Parathyroid adenoma (tissue), 2 donors: ENCODE measurements around the gene PLEKHO2.
A peak's percentile ranks its signal among the peaks of the same experiment; 100 is the strongest.

Experiments used
- H2AFZ ChIP-seq: fragments of 300-600 bp; sonication (generic); one replicate; pipeline ENCODE4 v1.7.0; 2017; ENCODE audit warnings: antibody characterized with exemption, mild to moderate bottlenecking
- H3K27ac ChIP-seq: fragments of 300-600 bp; sonication (generic); one replicate; pipeline ENCODE4 v1.7.0; 2017
- H3K27me3 ChIP-seq: fragments of 300-600 bp; sonication (generic); one replicate; pipeline ENCODE4 v1.7.0; 2017; ENCODE audit warnings: low read length; ENCODE audit not compliant: control insufficient read depth, insufficient read depth
- H3K36me3 ChIP-seq: fragments of 300-600 bp; sonication (generic); one replicate; pipeline ENCODE4 v1.7.0; 2017; ENCODE audit warnings: low read length; ENCODE audit not compliant: control insufficient read depth, insufficient read depth
- H3K4me1 ChIP-seq: fragments of 300-600 bp; sonication (generic); one replicate; pipeline ENCODE4 v1.7.0; 2017; ENCODE audit warnings: control low read depth
- H3K4me2 ChIP-seq: fragments of 300-600 bp; sonication (generic); one replicate; pipeline ENCODE4 v1.7.0; 2017; ENCODE audit warnings: low read length
- H3K4me3 ChIP-seq: fragments of 300-600 bp; sonication (generic); one replicate; pipeline ENCODE4 v1.7.0; 2017; ENCODE audit warnings: low read depth, low read length
- H3K79me2 ChIP-seq: fragments of 300-600 bp; sonication (generic); one replicate; pipeline ENCODE4 v1.7.0; 2017; ENCODE audit warnings: control low read depth
- H3K9ac ChIP-seq: fragments of 300-600 bp; sonication (generic); one replicate; pipeline ENCODE4 v1.7.0; 2017; ENCODE audit warnings: mild to moderate bottlenecking
- H3K9me3 ChIP-seq: fragments of 300-600 bp; sonication (generic); one replicate; pipeline ENCODE4 v1.7.0; 2017; ENCODE audit warnings: low read length; ENCODE audit not compliant: control insufficient read depth
- TF ChIP-seq, protein P1 (sequence below): fragments of 300-600 bp; sonication (generic); IDR thresholded peaks from one replicate; pipeline ENCODE4 v1.7.0; 2017; ENCODE audit warnings: antibody characterized with exemption, mild to moderate bottlenecking
- donor health status: primary hyperparathyroidism.

Gene PLEKHO2

GRCh38 chr15:64803526-64803925 is 38.2 kb upstream of the PLEKHO2 start:
- Histone ChIP-seq H3K4me3 (no peak overlapping the region), H3K27ac (no peak overlapping the region), H3K4me2 (no peak overlapping the region), H3K9ac (no peak overlapping the region), H3K79me2 (no peaks in the 10 kb centered on the region), H3K27me3 (no peaks in the 10 kb centered on the region), H3K4me1 (no peaks in the 10 kb centered on the region), H2AFZ (no peak overlapping the region), H3K9me3 (no peaks in the 10 kb centered on the region), H3K36me3 (no peaks in the 10 kb centered on the region)
- TF ChIP-seq, protein P1, sequence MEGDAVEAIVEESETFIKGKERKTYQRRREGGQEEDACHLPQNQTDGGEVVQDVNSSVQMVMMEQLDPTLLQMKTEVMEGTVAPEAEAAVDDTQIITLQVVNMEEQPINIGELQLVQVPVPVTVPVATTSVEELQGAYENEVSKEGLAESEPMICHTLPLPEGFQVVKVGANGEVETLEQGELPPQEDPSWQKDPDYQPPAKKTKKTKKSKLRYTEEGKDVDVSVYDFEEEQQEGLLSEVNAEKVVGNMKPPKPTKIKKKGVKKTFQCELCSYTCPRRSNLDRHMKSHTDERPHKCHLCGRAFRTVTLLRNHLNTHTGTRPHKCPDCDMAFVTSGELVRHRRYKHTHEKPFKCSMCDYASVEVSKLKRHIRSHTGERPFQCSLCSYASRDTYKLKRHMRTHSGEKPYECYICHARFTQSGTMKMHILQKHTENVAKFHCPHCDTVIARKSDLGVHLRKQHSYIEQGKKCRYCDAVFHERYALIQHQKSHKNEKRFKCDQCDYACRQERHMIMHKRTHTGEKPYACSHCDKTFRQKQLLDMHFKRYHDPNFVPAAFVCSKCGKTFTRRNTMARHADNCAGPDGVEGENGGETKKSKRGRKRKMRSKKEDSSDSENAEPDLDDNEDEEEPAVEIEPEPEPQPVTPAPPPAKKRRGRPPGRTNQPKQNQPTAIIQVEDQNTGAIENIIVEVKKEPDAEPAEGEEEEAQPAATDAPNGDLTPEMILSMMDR = no peak

DNA sequence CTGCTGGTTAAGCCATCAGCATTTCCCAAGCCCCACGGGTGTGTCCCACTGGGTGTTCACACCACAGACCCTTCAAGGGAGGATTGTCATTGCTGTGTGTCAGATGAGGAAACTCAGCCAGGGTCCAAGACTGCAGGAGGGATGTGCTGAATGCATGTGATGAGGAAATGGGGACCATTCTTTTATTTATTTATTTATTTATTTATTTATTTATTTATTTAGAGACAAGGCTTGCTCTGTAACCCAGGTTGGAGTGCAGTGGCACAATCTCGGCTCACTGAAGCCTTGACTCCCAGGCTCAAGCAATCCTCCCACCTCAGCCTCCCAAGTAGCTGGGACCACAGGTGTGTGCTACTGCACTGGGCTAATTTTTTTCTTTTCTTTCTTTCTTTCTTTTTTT is 37.1 kb upstream of the PLEKHO2 start:
- no peak overlapping the region for H3K27ac ChIP-seq
- H3K4me3 ChIP-seq = no peak overlapping the region
- no peaks in the 10 kb centered on the region for H3K27me3 ChIP-seq
- TF ChIP-seq, protein P1 = no peak
- H3K4me1 ChIP-seq = no peaks in the 10 kb centered on the region
- H3K9ac ChIP-seq = no peak overlapping the region
- no peaks in the 10 kb centered on the region for H3K9me3 ChIP-seq
- H3K4me2 ChIP-seq = no peak overlapping the region
- no peaks in the 10 kb centered on the region for H3K36me3 ChIP-seq
- no peaks in the 10 kb centered on the region for H3K79me2 ChIP-seq
- no peak overlapping the region for H2AFZ ChIP-seq

GRCh38 chr15:64806509-64806908 is 35.2 kb upstream of the PLEKHO2 start:
- Histone ChIP-seq H3K4me2 (no peak overlapping the region), H3K9ac (no peak overlapping the region), H3K27ac (no peak overlapping the region), H3K79me2 (no peaks in the 10 kb centered on the region), H3K36me3 (no peaks in the 10 kb centered on the region), H3K4me1 (no peaks in the 10 kb centered on the region), H3K27me3 (no peaks in the 10 kb centered on the region), H3K9me3 (no peaks in the 10 kb centered on the region), H2AFZ (no peak overlapping the region), H3K4me3 (no peak overlapping the region)
- TF ChIP-seq, protein P1 = no peak

DNA sequence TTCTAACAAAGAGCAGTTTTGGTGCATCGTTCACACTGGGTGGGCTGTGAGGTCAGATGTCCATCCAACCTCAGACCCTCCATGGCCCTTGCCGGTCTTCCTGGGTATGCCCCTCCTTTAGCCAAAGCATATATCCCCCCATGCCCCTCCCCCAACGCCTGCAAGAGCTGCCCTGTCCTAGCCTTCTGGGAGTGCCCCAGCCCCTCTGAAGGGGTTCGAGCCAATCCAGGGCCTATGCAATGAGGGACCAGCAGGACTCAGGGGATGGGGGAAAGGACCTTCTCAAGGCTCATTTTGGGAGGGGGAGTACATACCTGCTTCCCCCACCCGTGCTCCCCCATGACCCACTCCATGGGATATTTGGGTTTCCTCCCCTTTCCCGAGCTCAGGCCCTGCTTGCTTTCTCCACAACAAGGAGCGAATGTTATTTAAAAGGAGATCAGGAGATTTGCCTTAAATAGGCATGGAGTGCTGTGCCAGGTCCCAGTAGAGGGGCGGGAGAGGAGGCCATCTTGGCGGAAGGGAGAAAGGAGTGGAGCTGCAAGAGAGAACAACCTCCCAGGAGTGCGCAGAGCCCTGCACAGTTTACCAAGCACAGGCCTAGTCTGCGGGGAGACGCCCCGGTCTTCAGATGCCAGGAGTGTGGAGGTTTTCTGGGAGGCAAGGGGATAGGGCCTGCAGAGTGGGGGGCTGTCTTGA is 34.5 kb upstream of the PLEKHO2 start:
- Histone ChIP-seq H3K27ac (no peak overlapping the region), H3K79me2 (no peaks in the 10 kb centered on the region), H3K9me3 (no peaks in the 10 kb centered on the region), H3K4me3 (no peak overlapping the region), H3K4me2 (no peak overlapping the region), H3K36me3 (no peaks in the 10 kb centered on the region), H2AFZ (peak overlapping the region; percentile 33), H3K4me1 (no peaks in the 10 kb centered on the region), H3K27me3 (no peaks in the 10 kb centered on the region), H3K9ac (no peak overlapping the region)
- TF ChIP-seq, protein P1 = no peak

- no peaks in the 10 kb centered on the region for H3K79me2 ChIP-seq
- no peak overlapping the region for H3K4me3 ChIP-seq
- H3K4me2 ChIP-seq = no peak overlapping the region
- H3K4me1 ChIP-seq = no peaks in the 10 kb centered on the region
- H3K9me3 ChIP-seq = no peaks in the 10 kb centered on the region
- no peaks in the 10 kb centered on the region for H3K36me3 ChIP-seq
- TF ChIP-seq, protein P1 = no peak
- H3K27me3 ChIP-seq = no peaks in the 10 kb centered on the region
- H2AFZ ChIP-seq = peak overlapping the region; percentile 33
- H3K9ac ChIP-seq = no peak overlapping the region
- no peak overlapping the region for H3K27ac ChIP-seq
These were observed 33.9 kb upstream of the PLEKHO2 start for GRCh38 chr15:64807751-64808222.
